ENCODE data around the gene HBA2. TPM values are rescaled to one million over a fixed set of nuclear protein-coding genes. Genes with fewer than 3 reads are reported as not detected.
"Not testable (repeated sequence)": the region's sequence is repeated elsewhere in the genome, so short reads cannot be mapped to it uniquely, and the experiment has no call there.

The HBA2 gene
- total RNA-seq = 1,000 to 10,000 TPM in 1 of 9 donors, 100 to 1,000 TPM in 1, 10 to 100 TPM in 3, 1 to 10 TPM in 3, not detected in 1; 1.9 to 1,723 (median 23.6) TPM
- polyA plus RNA-seq = 100 to 1,000 TPM in 1 of 3 donors, 10 to 100 TPM in 1, not detected in 1; 51.7 to 113 TPM
- long read RNA-seq, donor 1, transcript HBA2-201 (3 exons, 576 nt) = major isoform, 693 of 751 reads
- long read RNA-seq, donor 1, transcript HBA2-203 (2 exons, 640 nt) = minor isoform, 22 of 751 reads
- long read RNA-seq, donor 1, transcript HBA2-202 (3 exons, 513 nt) = minor isoform, 7 of 751 reads
- long read RNA-seq, donor 1, transcript HBA2-204 (2 exons, 403 nt) = minor isoform, 17 of 751 reads
- long read RNA-seq, donor 1, partial matches to known transcripts = 0 of 751 reads
- long read RNA-seq, donor 1, other reads (novel, unspliced or antisense) = 12 of 751 reads
- long read RNA-seq, donor 2, transcript HBA2-201 (3 exons, 576 nt) = major isoform, 948 of 1,038 reads
- long read RNA-seq, donor 2, transcript HBA2-204 (2 exons, 403 nt) = minor isoform, 26 of 1,038 reads
- long read RNA-seq, donor 2, transcript HBA2-203 (2 exons, 640 nt) = minor isoform, 28 of 1,038 reads
- long read RNA-seq, donor 2, partial matches to known transcripts = 0 of 1,038 reads
- long read RNA-seq, donor 2, other reads (novel, unspliced or antisense) = 33 of 1,038 reads
- long read RNA-seq, donor 3, transcript HBA2-201 (3 exons, 576 nt) = major isoform, 500 of 549 reads
- long read RNA-seq, donor 3, transcript HBA2-204 (2 exons, 403 nt) = minor isoform, 22 of 549 reads
- long read RNA-seq, donor 3, transcript HBA2-203 (2 exons, 640 nt) = minor isoform, 13 of 549 reads
- long read RNA-seq, donor 3, partial matches to known transcripts = 0 of 549 reads
- long read RNA-seq, donor 3, other reads (novel, unspliced or antisense) = 13 of 549 reads
- long read RNA-seq, donor 4, partial matches to known transcripts = 0 of 1 reads
- long read RNA-seq, donor 4, other reads (novel, unspliced or antisense) = 0 of 1 reads
- long read RNA-seq, donor 5, transcript HBA2-201 (3 exons, 576 nt) = major isoform, 191 of 193 reads
- long read RNA-seq, donor 5, partial matches to known transcripts = 0 of 193 reads
- long read RNA-seq, donor 5, other reads (novel, unspliced or antisense) = 1 of 193 reads
- long read RNA-seq, donor 6, partial matches to known transcripts = 0 of 2 reads
- long read RNA-seq, donor 6, other reads (novel, unspliced or antisense) = 0 of 2 reads
- long read RNA-seq, donor 7, transcript HBA2-204 (2 exons, 403 nt) = minor isoform, 35 of 1,199 reads
- long read RNA-seq, donor 7, transcript HBA2-201 (3 exons, 576 nt) = major isoform, 1,039 of 1,199 reads
- long read RNA-seq, donor 7, transcript HBA2-203 (2 exons, 640 nt) = minor isoform, 56 of 1,199 reads
- long read RNA-seq, donor 7, partial matches to known transcripts = 40 of 1,199 reads
- long read RNA-seq, donor 7, other reads (novel, unspliced or antisense) = 29 of 1,199 reads
- long read RNA-seq, donor 8, transcript HBA2-204 (2 exons, 403 nt) = minor isoform, 43 of 1,465 reads
- long read RNA-seq, donor 8, transcript HBA2-203 (2 exons, 640 nt) = minor isoform, 58 of 1,465 reads
- long read RNA-seq, donor 8, transcript HBA2-201 (3 exons, 576 nt) = major isoform, 1,324 of 1,465 reads
- long read RNA-seq, donor 8, partial matches to known transcripts = 0 of 1,465 reads
- long read RNA-seq, donor 8, other reads (novel, unspliced or antisense) = 36 of 1,465 reads
- long read RNA-seq, donor 9, transcript HBA2-201 (3 exons, 576 nt) = major isoform, 639 of 713 reads
- long read RNA-seq, donor 9, transcript HBA2-204 (2 exons, 403 nt) = minor isoform, 27 of 713 reads
- long read RNA-seq, donor 9, transcript HBA2-203 (2 exons, 640 nt) = minor isoform, 18 of 713 reads
- long read RNA-seq, donor 9, partial matches to known transcripts = 17 of 713 reads
- long read RNA-seq, donor 9, other reads (novel, unspliced or antisense) = 10 of 713 reads
- long read RNA-seq, donor 10, transcript HBA2-203 (2 exons, 640 nt) = minor isoform, 40 of 564 reads
- long read RNA-seq, donor 10, transcript HBA2-204 (2 exons, 403 nt) = minor isoform, 13 of 564 reads
- long read RNA-seq, donor 10, transcript HBA2-201 (3 exons, 576 nt) = major isoform, 495 of 564 reads
- long read RNA-seq, donor 10, transcript HBA2-202 (3 exons, 513 nt) = minor isoform, 10 of 564 reads
- long read RNA-seq, donor 10, partial matches to known transcripts = 0 of 564 reads
- long read RNA-seq, donor 10, other reads (novel, unspliced or antisense) = 6 of 564 reads

DNA sequence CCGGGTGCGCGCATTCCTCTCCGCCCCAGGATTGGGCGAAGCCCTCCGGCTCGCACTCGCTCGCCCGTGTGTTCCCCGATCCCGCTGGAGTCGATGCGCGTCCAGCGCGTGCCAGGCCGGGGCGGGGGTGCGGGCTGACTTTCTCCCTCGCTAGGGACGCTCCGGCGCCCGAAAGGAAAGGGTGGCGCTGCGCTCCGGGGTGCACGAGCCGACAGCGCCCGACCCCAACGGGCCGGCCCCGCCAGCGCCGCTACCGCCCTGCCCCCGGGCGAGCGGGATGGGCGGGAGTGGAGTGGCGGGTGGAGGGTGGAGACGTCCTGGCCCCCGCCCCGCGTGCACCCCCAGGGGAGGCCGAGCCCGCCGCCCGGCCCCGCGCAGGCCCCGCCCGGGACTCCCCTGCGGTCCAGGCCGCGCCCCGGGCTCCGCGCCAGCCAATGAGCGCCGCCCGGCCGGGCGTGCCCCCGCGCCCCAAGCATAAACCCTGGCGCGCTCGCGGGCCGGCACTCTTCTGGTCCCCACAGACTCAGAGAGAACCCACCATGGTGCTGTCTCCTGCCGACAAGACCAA, at the start of gene HBA2:
Gene HBA2 (plus strand): TSS at position 503 of the 568 bp plus-strand sequence. CDS start 37 bp downstream, at position 540.
- intact Hi-C loops (cut with DNase I); DNase-seq; H3K4me3 ChIP-seq; H3K36me3 ChIP-seq (replicated peaks in 1 of 2); H3K4me1 ChIP-seq (replicated peaks in 1 of 2); H3K27ac ChIP-seq; H3K9me3 ChIP-seq (replicated peaks in 1 of 3): not testable (repeated sequence)
- peaks cover 46% of the 10 kb centered on the region for H3K27me3 ChIP-seq
- WGBS, 4 donors = no CpG with 5 or more reads among the region's 74 CpGs

DNA sequence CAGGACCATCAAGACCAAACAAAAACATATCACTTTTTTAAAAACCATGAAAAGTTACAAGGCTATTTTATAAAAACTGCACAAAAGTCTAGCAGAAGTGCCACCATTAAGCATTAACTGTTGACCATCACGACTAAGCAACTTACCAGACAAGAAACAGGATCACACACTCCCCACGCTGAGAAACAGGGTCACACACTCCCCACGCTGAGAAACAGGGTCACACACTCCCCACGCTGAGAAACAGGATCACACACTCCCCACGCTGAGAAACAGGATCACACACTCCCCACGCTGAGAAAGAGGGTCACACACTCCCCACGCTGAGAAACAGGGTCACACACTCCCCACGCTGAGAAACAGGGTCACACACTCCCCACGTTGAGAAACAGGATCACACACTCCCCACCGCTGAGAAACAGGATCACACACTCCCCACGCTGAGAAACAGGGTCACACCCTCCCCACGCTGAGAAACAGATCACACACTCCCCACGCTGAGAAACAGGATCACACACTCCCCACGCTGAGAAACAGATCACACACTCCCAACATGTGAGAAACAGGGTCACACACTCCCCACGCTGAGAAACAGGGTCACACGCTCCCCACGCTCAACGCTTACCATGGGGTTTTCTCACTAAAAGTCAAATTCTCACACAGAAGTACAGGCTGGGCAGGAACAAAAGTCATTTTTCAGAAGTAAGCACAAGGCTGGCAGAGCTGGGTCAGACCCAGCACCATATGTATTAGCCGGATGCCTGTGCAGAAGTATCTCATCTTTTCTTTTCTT, 48.9 kb upstream of the HBA2 start:
- H3K9me3 ChIP-seq (replicated peaks in 1 of 3); H3K36me3 ChIP-seq (replicated peaks in 1 of 2); DNase-seq; H3K27me3 ChIP-seq; H3K27ac ChIP-seq; H3K4me3 ChIP-seq; H3K4me1 ChIP-seq (replicated peaks in 1 of 2); intact Hi-C loops (cut with DNase I): not testable (repeated sequence)
- WGBS, 4 donors = 82 to 87% (median 86%) methylated on average over 13 to 19 of the region's 19 CpGs

DNA sequence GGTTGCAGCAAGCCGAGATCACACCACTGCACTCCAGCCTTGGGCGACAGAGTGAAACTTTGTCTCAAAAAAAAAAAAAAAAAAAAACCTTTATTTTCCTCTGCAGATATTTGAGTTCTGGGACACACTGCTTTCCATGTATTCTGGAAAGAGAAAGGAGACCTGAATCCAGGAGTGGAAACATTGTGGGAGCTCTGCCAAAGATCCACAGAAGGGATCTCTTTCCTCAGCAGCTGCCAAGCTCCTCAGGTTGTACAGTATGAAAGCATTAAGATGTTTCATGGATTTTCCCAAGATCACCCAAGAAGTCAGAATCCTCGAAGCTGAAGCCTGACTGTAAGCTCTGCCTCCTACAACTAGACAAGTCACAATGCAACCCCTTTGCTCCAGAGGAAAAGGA, 47.7 kb upstream of the HBA2 start:
- Histone ChIP-seq H3K27ac (no peak overlapping the region), H3K4me1 (replicated peaks in 1 of 2) (no peaks in the 10 kb centered on the region), H3K36me3 (replicated peaks in 1 of 2) (no peaks in the 10 kb centered on the region), H3K9me3 (replicated peaks in 1 of 3) (no peaks in the 10 kb centered on the region), H3K4me3 (no peak overlapping the region), H3K27me3 (no peaks in the 10 kb centered on the region)
- DNase-seq = no peak
- WGBS, 4 donors = 85 to 92% (median 89%) methylated on average over 3 of the region's 3 CpGs
- TF ChIP-seq POLR2A (IDR thresholded peaks at IDR 0.05) = no peak
- TF ChIP-seq, protein P1, sequence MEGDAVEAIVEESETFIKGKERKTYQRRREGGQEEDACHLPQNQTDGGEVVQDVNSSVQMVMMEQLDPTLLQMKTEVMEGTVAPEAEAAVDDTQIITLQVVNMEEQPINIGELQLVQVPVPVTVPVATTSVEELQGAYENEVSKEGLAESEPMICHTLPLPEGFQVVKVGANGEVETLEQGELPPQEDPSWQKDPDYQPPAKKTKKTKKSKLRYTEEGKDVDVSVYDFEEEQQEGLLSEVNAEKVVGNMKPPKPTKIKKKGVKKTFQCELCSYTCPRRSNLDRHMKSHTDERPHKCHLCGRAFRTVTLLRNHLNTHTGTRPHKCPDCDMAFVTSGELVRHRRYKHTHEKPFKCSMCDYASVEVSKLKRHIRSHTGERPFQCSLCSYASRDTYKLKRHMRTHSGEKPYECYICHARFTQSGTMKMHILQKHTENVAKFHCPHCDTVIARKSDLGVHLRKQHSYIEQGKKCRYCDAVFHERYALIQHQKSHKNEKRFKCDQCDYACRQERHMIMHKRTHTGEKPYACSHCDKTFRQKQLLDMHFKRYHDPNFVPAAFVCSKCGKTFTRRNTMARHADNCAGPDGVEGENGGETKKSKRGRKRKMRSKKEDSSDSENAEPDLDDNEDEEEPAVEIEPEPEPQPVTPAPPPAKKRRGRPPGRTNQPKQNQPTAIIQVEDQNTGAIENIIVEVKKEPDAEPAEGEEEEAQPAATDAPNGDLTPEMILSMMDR (IDR thresholded peaks at IDR 0.05) = no peak
- intact Hi-C loops (cut with DNase I) = no loop called here

DNA sequence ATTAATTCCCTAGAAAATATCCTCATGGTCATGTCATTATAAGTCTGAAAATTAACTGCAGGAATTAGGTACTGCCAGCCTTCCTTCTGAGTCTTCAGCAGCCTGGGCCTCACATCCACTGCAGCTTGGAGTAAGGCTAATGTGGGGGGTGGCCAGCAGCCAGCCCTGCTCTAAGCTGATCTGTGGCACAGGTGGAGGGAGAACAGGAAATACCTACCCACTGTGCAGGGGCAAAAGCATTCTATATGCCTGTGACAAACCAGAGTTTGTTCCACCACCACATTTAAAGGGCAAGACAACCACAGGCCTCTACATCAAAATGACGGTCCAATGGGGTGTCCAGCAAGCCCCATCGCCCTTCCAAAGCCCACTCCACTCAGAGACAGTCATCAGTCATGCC, 43.6 kb upstream of the HBA2 start:
- Histone ChIP-seq H3K27me3 (no peaks in the 10 kb centered on the region), H3K9me3 (replicated peaks in 1 of 3) (no peaks in the 10 kb centered on the region), H3K36me3 (replicated peaks in 1 of 2) (no peaks in the 10 kb centered on the region), H3K4me3 (no peak overlapping the region), H3K27ac (no peak overlapping the region), H3K4me1 (replicated peaks in 1 of 2) (no peaks in the 10 kb centered on the region)
- intact Hi-C loops (cut with DNase I) = no loop called here
- WGBS, 4 donors = 94 to 100% (median 98%) methylated on average over 2 of the region's 2 CpGs
- TF ChIP-seq, protein P1 (IDR thresholded peaks at IDR 0.05) = no peak
- no peak for TF ChIP-seq POLR2A (IDR thresholded peaks at IDR 0.05)
- DNase-seq = no peak
